GM12872 (cell line): ENCODE results near the gene METTL21C.

Experiments used
- CTCF ChIP-seq: IDR thresholded peaks from 3 replicates; pipeline ENCODE4 v1.5.1; 2011; ENCODE audit warnings: low read depth, mild to moderate bottlenecking, low read length, moderate library complexity; ENCODE audit not compliant: insufficient read depth

METTL21C gene

GRCh38 chr13:102688306-102688973, 6.4 kb downstream of the METTL21C start:
- no peak for TF ChIP-seq CTCF

- TF ChIP-seq CTCF = no peak
Measured at GRCh38 chr13:102687520-102687919, 7.3 kb downstream of the METTL21C start.

GRCh38 chr13:102686024-102686423, 8.8 kb downstream of the METTL21C start:
- TF ChIP-seq CTCF = no peak

GRCh38 chr13:102683637-102684036, 11.2 kb downstream of the METTL21C start:
- no peak for TF ChIP-seq CTCF

- TF ChIP-seq CTCF = no peak
Measured at GRCh38 chr13:102682727-102683126, 12.1 kb downstream of the METTL21C start.

GRCh38 chr13:102682211-102682610, 12.6 kb downstream of the METTL21C start:
- TF ChIP-seq CTCF = no peak

GRCh38 chr13:102680842-102681740, 13.8 kb downstream of the METTL21C start:
- no peak for TF ChIP-seq CTCF
